Vagina (tissue), 2 donors: ENCODE data around the gene MCF2L.

ENCODE experiments used
- CTCF ChIP-seq, 3 experiments: fragments of 450-650 bp in 2 of 3; fragments of 200-600 bp in 1 of 3; sonication (generic) in 1 of 3; IDR thresholded peaks; one replicate each; pipeline ENCODE4 v1.5.1; 2017 to 2019; ENCODE audit warnings: antibody characterized with exemption in 3 of 3, mild to moderate bottlenecking in 2 of 3, moderate library complexity in 2 of 3
- POLR2A ChIP-seq, 2 donors: fragments of 450-650 bp; IDR thresholded peaks; one replicate each; pipeline ENCODE4 v1.6.1; 2017; ENCODE audit warnings: antibody characterized with exemption in 2 of 2, mild to moderate bottlenecking in 2 of 2, moderate library complexity in 2 of 2
- POLR2AphosphoS5 ChIP-seq, 2 donors: sonication (generic); formaldehyde crosslinking; IDR thresholded peaks; one replicate each; pipeline ENCODE4 v1.9.0; 2017; ENCODE audit warnings: antibody characterized with exemption in 2 of 2, mild to moderate bottlenecking in 2 of 2, low read depth in 1 of 2; ENCODE audit not compliant: insufficient read depth in 1 of 2

GRCh38 chr13:113021811-113022210 lies 52.8 kb downstream of the MCF2L start:
- no peak for TF ChIP-seq CTCF (IDR thresholded peaks at IDR 0.05)
- no peak for TF ChIP-seq POLR2AphosphoS5 (IDR thresholded peaks at IDR 0.05; ENCODE audit: insufficient read depth in 1 of 2, low read depth in 1 of 2)
- no peak for TF ChIP-seq POLR2A (IDR thresholded peaks at IDR 0.05)
